CD4-positive, alpha-beta T cell (primary cell): Measurements from ENCODE around the gene PLCXD1. TPM values are rescaled to one million over a fixed set of nuclear protein-coding genes. Genes with fewer than 3 reads are reported as not detected.

Source experiments
- ATAC-seq: fragments of 200-7000 bp; cut with Tn5 transposase; one replicate; pipeline ENCODE4 v1.10.0; 2022; ENCODE audit warnings: mild to moderate bottlenecking; ENCODE audit not compliant: poor library complexity
- CTCF ChIA-PET: fragments of 350-600 bp; sonication (Branson Sonifier 250); formaldehyde crosslinking; loops from one replicate; lab custom pipeline; 2021; ENCODE audit warnings: antibody characterized with exemption, inconsistent platforms; lab: Charles Lee
- POLR2A ChIA-PET: fragments of 350-600 bp; sonication (Branson Sonifier 250); formaldehyde crosslinking; loops from one replicate; lab custom pipeline; 2021; ENCODE audit warnings: antibody characterized with exemption, inconsistent platforms; lab: Charles Lee
- DNase-seq, 14 experiments: peaks; one replicate each; pipeline ENCODE4 v3.0.0-alpha.2; 2013 to 2020; ENCODE audit warnings: mixed read lengths in 2 of 14
- H3K27ac ChIP-seq, 2 donors: one replicate each; pipeline versions ENCODE4 v1.5.1 to v1.7.0; 2013; ENCODE audit warnings: low read length in 2 of 2, low read depth in 1 of 2, mild to moderate bottlenecking in 1 of 2
- H3K27me3 ChIP-seq, 2 experiments: 1 replicate in 1 of 2; 2 replicates in 1 of 2; pipeline versions ENCODE4 v1.6.1 to v1.7.0; 2013; ENCODE audit warnings: low read length in 2 of 2, control low read depth in 1 of 2, mild to moderate bottlenecking in 1 of 2, moderate library complexity in 1 of 2; ENCODE audit not compliant: insufficient read depth in 2 of 2, control insufficient read depth in 1 of 2
- H3K36me3 ChIP-seq: one replicate; pipeline ENCODE4 v1.6.1; 2013; ENCODE audit warnings: low read length, control low read depth; ENCODE audit not compliant: insufficient read depth
- H3K4me1 ChIP-seq: one replicate; pipeline ENCODE4 v1.6.1; 2013; ENCODE audit warnings: low read length, control low read depth; ENCODE audit not compliant: insufficient read depth
- H3K4me3 ChIP-seq: one replicate; pipeline ENCODE4 v1.5.1; 2013; ENCODE audit warnings: mild to moderate bottlenecking, low read length, moderate library complexity
- H3K9me3 ChIP-seq, 2 experiments: 1 replicate in 1 of 2; 2 replicates in 1 of 2; pipeline versions ENCODE4 v1.6.1 to v1.7.0; 2013; ENCODE audit warnings: low read length in 2 of 2, mild to moderate bottlenecking in 2 of 2, control low read depth in 1 of 2, moderate library complexity in 1 of 2; ENCODE audit not compliant: control insufficient read depth in 1 of 2, insufficient read depth in 1 of 2
- H3K27ac Mint-ChIP-seq: one replicate; pipeline ENCODE4 v1.8.0; 2020; ENCODE audit warnings: mixed read lengths
- H3K27me3 Mint-ChIP-seq: one replicate; pipeline ENCODE4 v1.8.0; 2021; ENCODE audit warnings: mixed read lengths
- H3K36me3 Mint-ChIP-seq: one replicate; pipeline ENCODE4 v1.8.0; 2021; ENCODE audit warnings: low read depth, mixed read lengths
- H3K4me1 Mint-ChIP-seq: one replicate; pipeline ENCODE4 v1.8.0; 2021; ENCODE audit warnings: low read depth, mixed read lengths
- H3K4me3 Mint-ChIP-seq: one replicate; pipeline ENCODE4 v1.8.0; 2020; ENCODE audit warnings: mild to moderate bottlenecking, mixed read lengths
- H3K9me3 Mint-ChIP-seq: one replicate; pipeline ENCODE4 v1.8.0; 2020; ENCODE audit warnings: mixed read lengths
- intact Hi-C, 2 experiments: fragments of 100-400 bp; cut with DNase I in 1 of 2; cut with micrococcal nuclease in 1 of 2; formaldehyde crosslinking; loops; one replicate each; pipeline versions ENCODE4 v1.15.1 to v1.9.0; 2023 to 2025; cut with DNase I, micrococcal nuclease
- total RNA-seq, 174 experiments: library from RNA in 2 of 174; stranded (reverse) in 2 of 174; gene quantifications; one replicate each; pipeline ENCODE4 v1.2.3 and lab custom pipeline; 2021 to 2026
- TF ChIP-seq, protein P1 (sequence below): fragments of 200-600 bp; IDR thresholded peaks from one replicate; pipeline ENCODE4 v1.8.0; 2022; ENCODE audit warnings: antibody characterized with exemption, mild to moderate bottlenecking

The PLCXD1 gene
- total RNA-seq, 2 experiments from 2014 or later: 33.0 to 35.8 TPM

- Mint-ChIP-seq H3K9me3 (no peaks in the 10 kb centered on the region), H3K27ac (no peak overlapping the region), H3K4me1 (no peaks in the 10 kb centered on the region), H3K36me3 (no peaks in the 10 kb centered on the region), H3K27me3 (no peaks in the 10 kb centered on the region), H3K4me3 (no peak overlapping the region)
- CTCF ChIA-PET: no interaction called here
- TF ChIP-seq, protein P1, sequence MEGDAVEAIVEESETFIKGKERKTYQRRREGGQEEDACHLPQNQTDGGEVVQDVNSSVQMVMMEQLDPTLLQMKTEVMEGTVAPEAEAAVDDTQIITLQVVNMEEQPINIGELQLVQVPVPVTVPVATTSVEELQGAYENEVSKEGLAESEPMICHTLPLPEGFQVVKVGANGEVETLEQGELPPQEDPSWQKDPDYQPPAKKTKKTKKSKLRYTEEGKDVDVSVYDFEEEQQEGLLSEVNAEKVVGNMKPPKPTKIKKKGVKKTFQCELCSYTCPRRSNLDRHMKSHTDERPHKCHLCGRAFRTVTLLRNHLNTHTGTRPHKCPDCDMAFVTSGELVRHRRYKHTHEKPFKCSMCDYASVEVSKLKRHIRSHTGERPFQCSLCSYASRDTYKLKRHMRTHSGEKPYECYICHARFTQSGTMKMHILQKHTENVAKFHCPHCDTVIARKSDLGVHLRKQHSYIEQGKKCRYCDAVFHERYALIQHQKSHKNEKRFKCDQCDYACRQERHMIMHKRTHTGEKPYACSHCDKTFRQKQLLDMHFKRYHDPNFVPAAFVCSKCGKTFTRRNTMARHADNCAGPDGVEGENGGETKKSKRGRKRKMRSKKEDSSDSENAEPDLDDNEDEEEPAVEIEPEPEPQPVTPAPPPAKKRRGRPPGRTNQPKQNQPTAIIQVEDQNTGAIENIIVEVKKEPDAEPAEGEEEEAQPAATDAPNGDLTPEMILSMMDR: no peak
- DNase-seq (no peak), ATAC-seq (no peak)
- peaks cover 17% of the 10 kb centered on the region for H3K4me1 ChIP-seq
- no peaks in the 10 kb centered on the region for H3K36me3 ChIP-seq
- peak overlapping the region; percentile 35 for H3K4me3 ChIP-seq
- intact Hi-C loops: no loop called here
- POLR2A ChIA-PET: no interaction called here
- H3K27ac ChIP-seq: no peak overlapping the region
- H3K27me3 ChIP-seq: peaks cover 10 to 22% of the 10 kb centered on the region in 2 experiments
- peaks cover 0 to 19% of the 10 kb centered on the region in 2 experiments for H3K9me3 ChIP-seq
These were observed 49.6 kb downstream of the PLCXD1 start for GRCh38 chrX:330726-331150.

DNA sequence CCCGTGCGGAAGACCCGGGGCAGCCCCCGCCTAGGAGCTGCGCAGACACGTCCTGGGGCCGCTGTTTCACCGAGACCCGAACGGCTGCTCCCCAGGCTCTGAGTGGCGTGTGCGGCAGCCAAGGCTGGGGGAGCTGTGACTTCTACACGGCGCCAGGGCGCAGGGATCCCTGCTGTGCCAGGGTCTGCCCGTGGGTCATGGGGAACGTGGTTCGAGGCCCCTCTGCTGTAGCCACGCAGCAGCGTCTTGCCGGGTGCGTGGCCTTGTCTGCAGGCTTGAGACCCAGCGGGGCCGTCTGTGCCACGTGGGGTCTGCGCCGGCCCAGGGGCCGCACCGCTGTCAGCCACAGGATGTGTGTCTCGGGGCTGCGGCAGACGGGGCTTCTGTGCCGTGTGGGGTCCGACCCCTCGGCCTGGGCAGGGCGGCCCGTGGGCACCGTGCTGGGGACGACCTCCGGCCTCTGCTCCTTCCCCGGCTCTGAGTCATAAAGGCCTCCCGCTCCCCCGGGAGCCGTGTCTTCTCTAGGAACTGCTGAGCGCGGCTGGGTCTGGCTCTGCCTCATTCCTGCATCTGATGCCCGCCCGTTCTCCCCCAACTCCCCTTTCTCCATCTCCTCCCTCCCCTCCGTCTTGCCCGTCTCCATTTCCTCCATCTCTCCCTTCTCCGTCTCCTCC lies 50.1 kb downstream of the PLCXD1 start:
- ATAC-seq: peak; percentile 66
- Histone ChIP-seq H3K9me3 (peaks cover 0 to 19% of the 10 kb centered on the region in 2 experiments), H3K36me3 (no peaks in the 10 kb centered on the region), H3K27ac (no peak overlapping the region), H3K27me3 (peaks cover 10 to 22% of the 10 kb centered on the region in 2 experiments), H3K4me3 (peak overlapping the region; percentile 35), H3K4me1 (peaks cover 17% of the 10 kb centered on the region)
- Mint-ChIP-seq H3K27ac (no peak overlapping the region), H3K36me3 (peaks cover 2% of the 10 kb centered on the region), H3K27me3 (no peaks in the 10 kb centered on the region), H3K4me1 (no peaks in the 10 kb centered on the region), H3K4me3 (peak overlapping the region; percentile 34), H3K9me3 (no peaks in the 10 kb centered on the region)
- DNase-seq: peak in 4 of 14 experiments; percentile 1 to 39 (median 32)
- intact Hi-C loops: no loop called here
- ChIA-PET CTCF (no interaction called here), POLR2A (no interaction called here)
- TF ChIP-seq, protein P1: no peak

DNA sequence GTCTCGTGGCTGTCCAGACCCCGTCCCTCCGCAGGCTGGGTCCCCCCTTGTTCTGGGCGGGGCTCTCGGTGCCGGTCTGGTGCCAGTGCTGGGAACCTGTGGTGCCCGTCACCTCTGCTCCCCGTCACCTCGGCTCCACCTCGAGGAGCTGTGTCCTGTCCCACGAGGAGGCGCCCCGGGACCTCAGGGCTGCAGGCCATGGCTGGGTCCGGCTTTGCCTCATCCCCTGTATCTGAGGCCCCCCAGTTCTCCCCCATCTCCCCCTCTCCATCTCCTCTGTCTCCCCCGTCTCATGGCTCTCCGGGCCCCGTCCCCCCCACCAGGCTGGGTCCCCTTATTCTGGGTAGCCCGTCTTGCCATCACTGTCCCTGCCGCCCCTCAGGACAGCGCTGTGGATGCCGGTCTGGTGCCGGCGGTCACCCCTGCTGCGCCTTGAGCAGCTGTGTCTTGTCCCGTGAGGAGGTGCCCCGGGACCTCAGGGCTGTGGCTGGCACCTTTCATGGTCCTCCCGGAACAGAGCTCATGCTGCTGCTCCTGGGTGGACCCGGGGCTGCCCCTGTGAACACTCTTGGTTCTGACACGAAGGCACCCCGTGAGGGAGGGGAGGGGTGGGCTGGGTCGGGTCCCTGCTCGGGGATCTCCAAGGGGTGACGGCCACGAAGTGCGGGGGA lies 50.8 kb downstream of the PLCXD1 start:
- peaks cover 17% of the 10 kb centered on the region for H3K4me1 ChIP-seq
- peak overlapping the region; percentile 35 for H3K4me3 ChIP-seq
- H3K27me3 Mint-ChIP-seq: no peaks in the 10 kb centered on the region
- H3K36me3 Mint-ChIP-seq: peaks cover 7% of the 10 kb centered on the region
- ATAC-seq (no peak), DNase-seq (peak in 2 of 14 experiments; percentile 0 to 15)
- intact Hi-C loops: no loop called here
- no peaks in the 10 kb centered on the region for H3K36me3 ChIP-seq
- H3K9me3 ChIP-seq: peaks cover 0 to 19% of the 10 kb centered on the region in 2 experiments
- H3K4me3 Mint-ChIP-seq: peak overlapping the region; percentile 34
- POLR2A ChIA-PET: no interaction called here
- peaks cover 10 to 22% of the 10 kb centered on the region in 2 experiments for H3K27me3 ChIP-seq
- no peaks in the 10 kb centered on the region for H3K9me3 Mint-ChIP-seq
- H3K27ac Mint-ChIP-seq: no peak overlapping the region
- H3K4me1 Mint-ChIP-seq: no peaks in the 10 kb centered on the region
- TF ChIP-seq, protein P1: no peak
- CTCF ChIA-PET: no interaction called here
- no peak overlapping the region for H3K27ac ChIP-seq
